Measurements from ENCODE around the gene RHCE. TPM values are rescaled to one million over a fixed set of nuclear protein-coding genes. Genes with fewer than 3 reads are reported as not detected.

RHCE gene
- total RNA-seq, 1 experiment from 2014 or later = 0.24 TPM

GRCh38 chr1:25361901-25362300, 58.7 kb downstream of the RHCE start:
- H3K27me3 Mint-ChIP-seq (ENCODE audit: low read depth) = no peaks in the 10 kb centered on the region
- H3K4me1 Mint-ChIP-seq = no peaks in the 10 kb centered on the region
- POLR2A ChIA-PET = no interaction called here
- H3K36me3 Mint-ChIP-seq = peaks cover 21% of the 10 kb centered on the region
- H3K9me3 Mint-ChIP-seq = no peaks in the 10 kb centered on the region
- no peak overlapping the region for H3K27ac Mint-ChIP-seq
- H3K4me3 Mint-ChIP-seq = no peak overlapping the region
- CTCF ChIA-PET = no interaction called here
- TF ChIP-seq, protein P1, sequence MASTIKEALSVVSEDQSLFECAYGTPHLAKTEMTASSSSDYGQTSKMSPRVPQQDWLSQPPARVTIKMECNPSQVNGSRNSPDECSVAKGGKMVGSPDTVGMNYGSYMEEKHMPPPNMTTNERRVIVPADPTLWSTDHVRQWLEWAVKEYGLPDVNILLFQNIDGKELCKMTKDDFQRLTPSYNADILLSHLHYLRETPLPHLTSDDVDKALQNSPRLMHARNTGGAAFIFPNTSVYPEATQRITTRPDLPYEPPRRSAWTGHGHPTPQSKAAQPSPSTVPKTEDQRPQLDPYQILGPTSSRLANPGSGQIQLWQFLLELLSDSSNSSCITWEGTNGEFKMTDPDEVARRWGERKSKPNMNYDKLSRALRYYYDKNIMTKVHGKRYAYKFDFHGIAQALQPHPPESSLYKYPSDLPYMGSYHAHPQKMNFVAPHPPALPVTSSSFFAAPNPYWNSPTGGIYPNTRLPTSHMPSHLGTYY (CRISPR knock-in tag; IDR thresholded peaks at IDR 0.05) = no peak
- TF ChIP-seq HMGA2 (CRISPR knock-in tag; IDR thresholded peaks at IDR 0.05) = no peak
- TF ChIP-seq, protein P2, sequence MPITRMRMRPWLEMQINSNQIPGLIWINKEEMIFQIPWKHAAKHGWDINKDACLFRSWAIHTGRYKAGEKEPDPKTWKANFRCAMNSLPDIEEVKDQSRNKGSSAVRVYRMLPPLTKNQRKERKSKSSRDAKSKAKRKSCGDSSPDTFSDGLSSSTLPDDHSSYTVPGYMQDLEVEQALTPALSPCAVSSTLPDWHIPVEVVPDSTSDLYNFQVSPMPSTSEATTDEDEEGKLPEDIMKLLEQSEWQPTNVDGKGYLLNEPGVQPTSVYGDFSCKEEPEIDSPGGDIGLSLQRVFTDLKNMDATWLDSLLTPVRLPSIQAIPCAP (CRISPR knock-in tag; IDR thresholded peaks at IDR 0.05) = no peak
- no peak for TF ChIP-seq ZNF317 (CRISPR knock-in tag; IDR thresholded peaks at IDR 0.05; ENCODE audit: borderline replicate concordance, low read depth)
- no peak for TF ChIP-seq GABPB1 (CRISPR knock-in tag; IDR thresholded peaks at IDR 0.05)
- TF ChIP-seq, protein P3, sequence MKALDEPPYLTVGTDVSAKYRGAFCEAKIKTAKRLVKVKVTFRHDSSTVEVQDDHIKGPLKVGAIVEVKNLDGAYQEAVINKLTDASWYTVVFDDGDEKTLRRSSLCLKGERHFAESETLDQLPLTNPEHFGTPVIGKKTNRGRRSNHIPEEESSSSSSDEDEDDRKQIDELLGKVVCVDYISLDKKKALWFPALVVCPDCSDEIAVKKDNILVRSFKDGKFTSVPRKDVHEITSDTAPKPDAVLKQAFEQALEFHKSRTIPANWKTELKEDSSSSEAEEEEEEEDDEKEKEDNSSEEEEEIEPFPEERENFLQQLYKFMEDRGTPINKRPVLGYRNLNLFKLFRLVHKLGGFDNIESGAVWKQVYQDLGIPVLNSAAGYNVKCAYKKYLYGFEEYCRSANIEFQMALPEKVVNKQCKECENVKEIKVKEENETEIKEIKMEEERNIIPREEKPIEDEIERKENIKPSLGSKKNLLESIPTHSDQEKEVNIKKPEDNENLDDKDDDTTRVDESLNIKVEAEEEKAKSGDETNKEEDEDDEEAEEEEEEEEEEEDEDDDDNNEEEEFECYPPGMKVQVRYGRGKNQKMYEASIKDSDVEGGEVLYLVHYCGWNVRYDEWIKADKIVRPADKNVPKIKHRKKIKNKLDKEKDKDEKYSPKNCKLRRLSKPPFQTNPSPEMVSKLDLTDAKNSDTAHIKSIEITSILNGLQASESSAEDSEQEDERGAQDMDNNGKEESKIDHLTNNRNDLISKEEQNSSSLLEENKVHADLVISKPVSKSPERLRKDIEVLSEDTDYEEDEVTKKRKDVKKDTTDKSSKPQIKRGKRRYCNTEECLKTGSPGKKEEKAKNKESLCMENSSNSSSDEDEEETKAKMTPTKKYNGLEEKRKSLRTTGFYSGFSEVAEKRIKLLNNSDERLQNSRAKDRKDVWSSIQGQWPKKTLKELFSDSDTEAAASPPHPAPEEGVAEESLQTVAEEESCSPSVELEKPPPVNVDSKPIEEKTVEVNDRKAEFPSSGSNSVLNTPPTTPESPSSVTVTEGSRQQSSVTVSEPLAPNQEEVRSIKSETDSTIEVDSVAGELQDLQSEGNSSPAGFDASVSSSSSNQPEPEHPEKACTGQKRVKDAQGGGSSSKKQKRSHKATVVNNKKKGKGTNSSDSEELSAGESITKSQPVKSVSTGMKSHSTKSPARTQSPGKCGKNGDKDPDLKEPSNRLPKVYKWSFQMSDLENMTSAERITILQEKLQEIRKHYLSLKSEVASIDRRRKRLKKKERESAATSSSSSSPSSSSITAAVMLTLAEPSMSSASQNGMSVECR (CRISPR knock-in tag; IDR thresholded peaks at IDR 0.05; ENCODE audit: borderline replicate concordance) = no peak
- TF ChIP-seq STAT6 (CRISPR knock-in tag; conservative IDR thresholded peaks at IDR 0.05; ENCODE audit: low read depth) = no peak
- TF ChIP-seq NR1H2 (CRISPR knock-in tag; IDR thresholded peaks at IDR 0.05) = no peak
- no peak for TF ChIP-seq KAT7 (CRISPR knock-in tag; IDR thresholded peaks at IDR 0.05; ENCODE audit: borderline replicate concordance)
- TF ChIP-seq, protein P4, sequence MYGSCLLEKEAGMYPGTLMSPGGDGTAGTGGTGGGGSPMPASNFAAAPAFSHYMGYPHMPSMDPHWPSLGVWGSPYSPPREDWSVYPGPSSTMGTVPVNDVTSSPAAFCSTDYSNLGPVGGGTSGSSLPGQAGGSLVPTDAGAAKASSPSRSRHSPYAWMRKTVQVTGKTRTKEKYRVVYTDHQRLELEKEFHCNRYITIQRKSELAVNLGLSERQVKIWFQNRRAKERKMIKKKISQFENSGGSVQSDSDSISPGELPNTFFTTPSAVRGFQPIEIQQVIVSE (CRISPR knock-in tag; IDR thresholded peaks at IDR 0.05; ENCODE audit: borderline replicate concordance) = no peak
- TF ChIP-seq RELA (CRISPR knock-in tag; IDR thresholded peaks at IDR 0.05; ENCODE audit: borderline replicate concordance) = no peak
- TF ChIP-seq HMGXB4 (CRISPR knock-in tag; IDR thresholded peaks at IDR 0.05) = no peak
- no peak for TF ChIP-seq FOXP4 (CRISPR knock-in tag; IDR thresholded peaks at IDR 0.05)
- TF ChIP-seq, protein P5, sequence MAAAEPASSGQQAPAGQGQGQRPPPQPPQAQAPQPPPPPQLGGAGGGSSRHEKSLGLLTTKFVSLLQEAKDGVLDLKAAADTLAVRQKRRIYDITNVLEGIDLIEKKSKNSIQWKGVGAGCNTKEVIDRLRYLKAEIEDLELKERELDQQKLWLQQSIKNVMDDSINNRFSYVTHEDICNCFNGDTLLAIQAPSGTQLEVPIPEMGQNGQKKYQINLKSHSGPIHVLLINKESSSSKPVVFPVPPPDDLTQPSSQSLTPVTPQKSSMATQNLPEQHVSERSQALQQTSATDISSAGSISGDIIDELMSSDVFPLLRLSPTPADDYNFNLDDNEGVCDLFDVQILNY (CRISPR knock-in tag; IDR thresholded peaks at IDR 0.05) = no peak
- no peak for TF ChIP-seq JAZF1 (CRISPR knock-in tag; IDR thresholded peaks at IDR 0.05)
- no peak for TF ChIP-seq TP53 (CRISPR knock-in tag; IDR thresholded peaks at IDR 0.05)
- ATAC-seq (no peak), DNase-seq (ENCODE audit: low spot score) (no peak)
